ENCODE measurements around the gene PRR7. TPM values are rescaled to one million over a fixed set of nuclear protein-coding genes. Genes with fewer than 3 reads are reported as not detected.
A peak's percentile ranks its signal among the peaks of the same experiment; 100 is the strongest.

PRR7 gene
- total and polyA plus RNA-seq, 2 of the 13 experiments (the other 11 are each of a cell fraction or from before 2014, with no cell fraction given): 4.8 to 5.0 TPM

DNA sequence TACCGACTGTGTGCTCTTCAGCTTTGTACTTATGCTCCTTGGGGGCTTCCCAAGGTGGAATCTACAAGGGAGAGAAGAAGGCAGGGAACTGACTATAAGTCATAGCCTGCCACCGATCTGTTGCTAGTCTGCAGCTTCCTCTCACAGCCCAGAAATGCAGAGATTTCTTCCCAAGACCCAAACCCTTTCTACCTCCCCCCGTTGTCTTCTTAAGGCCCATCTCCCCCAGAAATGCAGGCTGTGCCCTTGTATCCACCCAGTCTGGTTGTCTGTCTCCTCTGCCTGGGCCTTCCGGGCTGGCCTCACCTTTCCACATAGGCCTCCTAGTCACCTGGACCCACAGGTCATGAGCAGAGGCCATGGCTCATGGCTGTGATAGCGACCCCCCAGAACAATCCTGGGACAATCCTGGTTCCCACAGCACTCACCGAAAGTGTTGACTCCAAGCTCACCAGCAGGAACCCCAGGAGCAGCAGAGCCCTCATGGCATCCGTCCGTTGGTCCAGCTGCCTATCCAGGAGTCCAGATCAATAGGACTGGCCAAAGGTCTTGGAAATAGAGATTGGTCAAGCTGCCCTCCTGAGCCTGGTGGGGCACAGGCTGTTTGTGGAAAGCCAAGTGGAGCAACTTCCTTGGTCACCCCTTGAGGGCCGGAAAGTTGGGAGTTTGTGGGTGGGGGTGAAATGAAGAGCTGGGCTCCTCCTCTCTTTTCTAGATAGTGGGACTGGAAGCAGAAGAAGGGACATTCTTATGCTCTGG lies 37.4 kb upstream of the PRR7 start, which contains the start of gene F12 (continued):
- no peak for TF ChIP-seq CERS6 (CRISPR knock-in tag; IDR thresholded peaks at IDR 0.05)
- TF ChIP-seq ZNF747 (CRISPR knock-in tag; IDR thresholded peaks at IDR 0.05; ENCODE audit: borderline replicate concordance): no peak
- TF ChIP-seq, protein P1, sequence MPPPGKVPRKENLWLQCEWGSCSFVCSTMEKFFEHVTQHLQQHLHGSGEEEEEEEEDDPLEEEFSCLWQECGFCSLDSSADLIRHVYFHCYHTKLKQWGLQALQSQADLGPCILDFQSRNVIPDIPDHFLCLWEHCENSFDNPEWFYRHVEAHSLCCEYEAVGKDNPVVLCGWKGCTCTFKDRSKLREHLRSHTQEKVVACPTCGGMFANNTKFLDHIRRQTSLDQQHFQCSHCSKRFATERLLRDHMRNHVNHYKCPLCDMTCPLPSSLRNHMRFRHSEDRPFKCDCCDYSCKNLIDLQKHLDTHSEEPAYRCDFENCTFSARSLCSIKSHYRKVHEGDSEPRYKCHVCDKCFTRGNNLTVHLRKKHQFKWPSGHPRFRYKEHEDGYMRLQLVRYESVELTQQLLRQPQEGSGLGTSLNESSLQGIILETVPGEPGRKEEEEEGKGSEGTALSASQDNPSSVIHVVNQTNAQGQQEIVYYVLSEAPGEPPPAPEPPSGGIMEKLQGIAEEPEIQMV (CRISPR knock-in tag; IDR thresholded peaks at IDR 0.05; ENCODE audit: low read depth): 0 out of 2 replicates have a peak, but pooled peaks have one; percentile 38
- no peak for TF ChIP-seq PAWR (CRISPR knock-in tag; IDR thresholded peaks at IDR 0.05; ENCODE audit: borderline replicate concordance)
- TF ChIP-seq, protein P2, sequence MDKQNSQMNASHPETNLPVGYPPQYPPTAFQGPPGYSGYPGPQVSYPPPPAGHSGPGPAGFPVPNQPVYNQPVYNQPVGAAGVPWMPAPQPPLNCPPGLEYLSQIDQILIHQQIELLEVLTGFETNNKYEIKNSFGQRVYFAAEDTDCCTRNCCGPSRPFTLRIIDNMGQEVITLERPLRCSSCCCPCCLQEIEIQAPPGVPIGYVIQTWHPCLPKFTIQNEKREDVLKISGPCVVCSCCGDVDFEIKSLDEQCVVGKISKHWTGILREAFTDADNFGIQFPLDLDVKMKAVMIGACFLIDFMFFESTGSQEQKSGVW (CRISPR knock-in tag; IDR thresholded peaks at IDR 0.05; ENCODE audit: borderline replicate concordance): no peak
- no peak for TF ChIP-seq SMARCE1 (IDR thresholded peaks at IDR 0.05; ENCODE audit: borderline replicate concordance)
- TF ChIP-seq ZBTB38 (CRISPR knock-in tag; IDR thresholded peaks at IDR 0.05): 0 out of 2 replicates have a peak, but pooled peaks have one; percentile 21
- TF ChIP-seq ZNF124 (CRISPR knock-in tag; IDR thresholded peaks at IDR 0.05): no peak
- no peak for TF ChIP-seq BRF2 (CRISPR knock-in tag; IDR thresholded peaks at IDR 0.05)
- TF ChIP-seq, protein P3, sequence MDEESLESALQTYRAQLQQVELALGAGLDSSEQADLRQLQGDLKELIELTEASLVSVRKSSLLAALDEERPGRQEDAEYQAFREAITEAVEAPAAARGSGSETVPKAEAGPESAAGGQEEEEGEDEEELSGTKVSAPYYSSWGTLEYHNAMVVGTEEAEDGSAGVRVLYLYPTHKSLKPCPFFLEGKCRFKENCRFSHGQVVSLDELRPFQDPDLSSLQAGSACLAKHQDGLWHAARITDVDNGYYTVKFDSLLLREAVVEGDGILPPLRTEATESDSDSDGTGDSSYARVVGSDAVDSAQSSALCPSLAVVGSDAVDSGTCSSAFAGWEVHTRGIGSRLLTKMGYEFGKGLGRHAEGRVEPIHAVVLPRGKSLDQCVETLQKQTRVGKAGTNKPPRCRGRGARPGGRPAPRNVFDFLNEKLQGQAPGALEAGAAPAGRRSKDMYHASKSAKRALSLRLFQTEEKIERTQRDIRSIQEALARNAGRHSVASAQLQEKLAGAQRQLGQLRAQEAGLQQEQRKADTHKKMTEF (CRISPR knock-in tag; IDR thresholded peaks at IDR 0.05): no peak; the same call in 1 of the 2 replicates
- no peak for TF ChIP-seq ZFP91 (CRISPR knock-in tag; IDR thresholded peaks at IDR 0.05; ENCODE audit: borderline replicate concordance)
- no peak for TF ChIP-seq ZNF619 (CRISPR knock-in tag; IDR thresholded peaks at IDR 0.05)
- TF ChIP-seq HES4 (CRISPR knock-in tag; IDR thresholded peaks at IDR 0.05; ENCODE audit: borderline replicate concordance): no peak
- TF ChIP-seq NR2F6 (IDR thresholded peaks at IDR 0.05): peak; percentile 45; the same call in 1 of the 2 replicates
- TF ChIP-seq NR2F6 (CRISPR knock-in tag; IDR thresholded peaks at IDR 0.05): peak; percentile 30; the same call in 1 of the 2 replicates
- no peak for TF ChIP-seq ZBTB3 (CRISPR knock-in tag; IDR thresholded peaks at IDR 0.05; ENCODE audit: borderline replicate concordance, low read depth)
- TF ChIP-seq RXRA (CRISPR knock-in tag; IDR thresholded peaks at IDR 0.05): no peak
- TF ChIP-seq ZNF121 (CRISPR knock-in tag; IDR thresholded peaks at IDR 0.05): no peak
- TF ChIP-seq ZIK1 (CRISPR knock-in tag; IDR thresholded peaks at IDR 0.05; ENCODE audit: borderline replicate concordance, low read depth): no peak
- TF ChIP-seq MZF1 (CRISPR knock-in tag; IDR thresholded peaks at IDR 0.05; ENCODE audit: borderline replicate concordance): no peak
- no peak for TF ChIP-seq POLR2G (IDR thresholded peaks at IDR 0.05; ENCODE audit: low read depth, low read length)
- peak; percentile 86; the same call in 1 of the 2 replicates for TF ChIP-seq ZNF292 (CRISPR knock-in tag; IDR thresholded peaks at IDR 0.05; ENCODE audit: borderline replicate concordance, low read depth)

Data from HepG2 (cell line).